NCI-H2107 treated with DMSO at 0.1 percent for 48 hours (cell line): ENCODE measurements around the gene CAMKK2.
"Not testable (repeated sequence)": the region's sequence is repeated elsewhere in the genome, so short reads cannot be mapped to it uniquely, and the experiment has no call there.

Source experiments
- DNase-seq: peaks from one replicate; lab custom pipeline; 2025; ENCODE audit not compliant: unreplicated experiment; lab: John Stamatoyannopoulos, UW

CAMKK2 gene

DNA sequence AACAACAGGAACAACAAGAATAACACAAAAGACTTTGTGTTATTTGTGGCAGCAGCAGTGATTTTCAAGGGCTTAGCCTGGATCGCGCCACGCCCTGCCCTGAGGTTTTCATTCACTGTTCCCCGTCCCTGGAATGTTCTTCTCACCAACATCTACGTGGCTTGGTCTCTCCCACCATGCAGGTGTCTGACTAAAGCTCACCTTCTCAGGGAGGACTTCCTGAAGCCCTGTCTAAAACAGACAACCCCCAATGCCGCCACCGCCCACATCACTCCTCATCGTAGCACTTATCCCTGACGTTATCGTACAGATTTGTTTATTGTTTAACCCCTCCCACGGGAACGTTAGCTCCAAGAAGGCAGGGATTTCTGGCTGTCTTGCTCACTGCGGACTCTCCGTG, 46.1 kb downstream of the CAMKK2 start:
- DNase-seq, result no peak

DNA sequence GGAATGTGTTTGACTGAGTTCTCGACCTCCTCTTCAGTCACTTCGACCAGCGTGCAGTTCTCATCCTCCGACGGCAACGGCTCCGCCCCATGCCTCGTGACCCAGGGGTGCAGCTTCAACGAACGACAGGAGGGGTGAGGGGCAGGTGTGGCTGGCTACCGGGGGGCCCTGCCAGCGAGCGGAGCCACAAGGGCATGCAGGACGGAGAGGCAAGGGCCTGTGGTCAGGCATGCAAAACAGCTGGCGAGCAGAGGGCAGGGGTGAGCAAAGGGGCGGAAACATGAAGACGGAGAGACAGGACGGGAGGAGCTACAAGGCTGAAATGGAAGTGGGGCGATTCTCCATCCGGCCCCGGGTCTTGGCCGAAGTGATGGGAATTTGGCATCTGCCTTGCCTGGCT, 47.9 kb downstream of the CAMKK2 start:
- DNase-seq, result no peak

DNA sequence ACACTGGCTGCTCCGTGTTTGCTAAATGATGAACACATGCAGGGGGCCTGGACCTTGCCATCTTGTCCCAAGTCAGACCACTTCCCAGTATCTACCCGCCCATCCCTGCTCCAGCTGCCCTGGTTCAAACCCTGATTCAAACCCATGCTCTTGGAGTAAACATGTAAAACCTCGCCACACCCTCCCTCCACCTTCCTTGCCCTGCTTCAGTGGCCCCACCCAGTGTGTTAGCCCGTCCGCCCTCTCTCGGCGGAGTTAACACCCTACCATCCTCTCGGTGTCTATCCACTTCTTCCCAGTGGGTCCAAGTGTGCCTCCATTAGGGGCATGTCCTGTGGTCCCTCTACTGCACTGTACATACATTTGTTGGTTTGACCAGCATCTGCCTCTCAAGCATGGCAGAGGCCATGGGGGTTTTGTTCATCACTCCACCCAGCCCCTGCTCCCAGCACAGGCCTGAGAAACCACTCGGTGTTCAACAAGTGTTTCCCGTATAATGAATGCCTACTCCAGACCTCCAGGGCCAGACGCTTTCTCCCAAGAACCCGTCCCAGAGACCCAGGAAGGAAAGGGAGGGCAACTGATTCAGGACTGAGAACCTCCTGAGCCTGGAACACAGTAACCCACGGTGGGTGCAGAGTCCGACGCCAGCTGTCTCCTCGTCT, 49.5 kb downstream of the CAMKK2 start:
- no peak for DNase-seq

DNA sequence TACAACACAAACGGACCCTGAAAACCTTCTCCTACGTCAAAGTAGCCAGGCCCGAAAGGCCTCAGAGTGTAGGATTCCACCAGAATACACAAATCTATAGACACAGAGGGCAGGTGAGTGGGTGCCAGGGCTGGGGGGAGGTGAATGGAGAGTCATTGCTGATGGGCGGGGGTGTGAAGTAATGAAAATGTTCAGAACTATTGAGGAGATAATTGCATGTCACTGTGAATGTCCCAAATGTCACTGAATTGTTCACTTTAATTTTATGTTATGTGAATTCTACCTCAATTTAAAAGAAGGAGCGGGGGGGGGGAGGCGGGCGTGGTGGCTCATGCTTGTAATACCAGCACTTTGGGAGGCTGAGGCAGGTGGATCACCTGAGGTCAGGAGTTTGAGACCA, 50.6 kb downstream of the CAMKK2 start:
- no peak for DNase-seq

DNA sequence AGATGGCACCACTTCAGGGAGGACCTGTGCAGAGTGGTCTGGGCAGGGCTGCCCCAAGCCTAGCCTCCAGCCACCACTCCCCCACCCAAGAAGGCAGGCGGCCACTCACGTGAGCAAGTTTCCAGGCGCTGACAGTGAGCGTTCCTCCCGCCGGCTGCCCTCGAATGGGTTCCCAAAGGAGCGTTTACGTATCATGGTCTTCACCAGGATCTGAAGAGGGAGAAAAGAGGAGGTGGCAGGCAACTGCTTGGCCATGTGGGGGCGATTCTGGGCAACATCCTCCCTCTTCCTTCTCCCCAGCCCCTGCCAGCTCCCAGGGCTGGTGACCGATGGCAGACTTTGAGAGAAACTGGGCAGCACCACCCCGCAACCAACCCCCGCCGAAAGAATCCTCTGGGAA, 51.5 kb downstream of the CAMKK2 start:
- no peak for DNase-seq

DNA sequence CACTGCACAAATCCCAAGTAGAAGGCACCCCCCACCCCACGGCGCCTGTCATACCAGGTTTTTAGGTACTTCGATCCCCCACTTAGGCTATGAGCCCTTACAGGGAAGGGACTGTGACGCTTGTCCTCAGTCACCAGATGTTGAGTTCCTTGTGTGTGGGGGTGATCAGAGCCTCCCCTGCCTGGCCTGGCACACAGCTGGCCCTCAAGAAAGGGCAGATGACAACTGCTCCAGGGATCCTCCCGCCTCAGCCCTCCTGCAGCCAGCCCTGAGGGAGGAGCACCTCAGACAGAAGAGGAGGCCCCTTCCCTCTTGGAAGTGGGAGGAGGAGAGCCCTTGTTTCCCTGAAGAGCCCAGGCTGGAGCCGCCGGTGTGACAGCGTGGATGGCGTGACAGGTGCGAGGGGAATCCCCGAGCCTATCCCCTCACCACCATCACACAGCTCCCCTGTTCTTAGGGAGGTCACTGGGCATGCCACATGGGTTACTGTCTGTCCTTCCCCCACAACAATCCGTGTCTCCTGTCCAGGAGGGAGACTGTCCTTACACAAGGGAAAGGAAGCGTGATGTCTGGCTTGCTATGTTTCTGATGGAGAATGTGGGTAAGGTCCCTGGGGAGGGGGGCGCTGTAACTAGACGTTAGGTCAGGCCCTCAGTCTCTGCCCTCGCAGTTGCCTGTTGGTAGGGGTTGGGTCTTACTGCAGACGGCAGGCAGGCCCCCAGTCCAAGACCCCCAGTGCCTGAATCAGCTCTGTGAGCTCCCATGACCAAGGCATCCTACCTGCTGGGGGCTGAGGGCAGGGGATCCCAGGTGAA, 55.1 kb downstream of the CAMKK2 start:
- DNase-seq, result no peak

DNA sequence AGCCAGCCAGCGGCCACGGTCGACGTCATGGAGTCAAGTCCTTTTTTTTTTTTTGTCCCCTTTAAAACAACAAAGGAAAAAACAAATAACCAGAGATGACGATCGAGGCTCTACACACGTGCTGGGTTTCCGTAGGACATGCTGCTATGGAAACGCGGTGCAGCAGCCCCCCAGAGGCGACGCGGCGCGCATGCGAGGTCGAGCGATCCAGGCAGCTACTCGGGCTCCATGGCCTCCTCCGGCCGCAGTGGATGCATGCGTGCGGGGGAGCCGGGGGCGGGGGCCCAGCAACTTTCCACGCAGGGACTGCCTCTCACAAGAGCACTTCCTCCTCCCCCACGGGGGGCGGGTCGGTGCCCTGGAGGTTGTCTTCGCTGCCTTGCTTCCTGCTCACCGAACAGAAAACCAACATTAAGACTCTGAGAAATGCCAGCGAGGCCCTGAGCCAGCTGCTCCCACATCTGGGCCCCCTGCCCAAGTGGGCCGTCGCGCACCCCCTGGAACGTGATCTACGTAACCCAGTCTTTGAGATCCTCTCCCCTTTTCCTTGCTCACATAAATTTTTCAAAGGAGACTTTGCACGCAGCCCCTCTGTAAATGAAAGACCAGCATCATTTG, 55.9 kb downstream of the CAMKK2 start:
- no peak for DNase-seq

DNA sequence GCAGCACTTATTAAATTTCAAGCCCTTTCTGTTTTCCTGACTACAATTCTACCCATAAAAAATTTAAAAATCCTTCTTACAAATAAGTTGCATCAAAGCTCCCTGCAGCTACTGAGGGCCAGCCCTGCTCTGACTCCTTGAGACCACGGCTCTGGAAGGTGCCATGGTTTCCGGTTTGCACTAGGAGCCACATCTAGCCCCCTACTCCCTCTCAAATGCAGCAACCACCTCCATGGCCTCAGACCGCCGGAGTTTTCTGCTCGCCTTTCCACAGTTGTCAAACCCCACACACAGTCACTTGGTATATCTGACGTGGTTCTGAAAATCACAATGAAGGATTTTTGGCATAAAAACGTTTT, 56.5 kb downstream of the CAMKK2 start:
- no peak for DNase-seq

DNA sequence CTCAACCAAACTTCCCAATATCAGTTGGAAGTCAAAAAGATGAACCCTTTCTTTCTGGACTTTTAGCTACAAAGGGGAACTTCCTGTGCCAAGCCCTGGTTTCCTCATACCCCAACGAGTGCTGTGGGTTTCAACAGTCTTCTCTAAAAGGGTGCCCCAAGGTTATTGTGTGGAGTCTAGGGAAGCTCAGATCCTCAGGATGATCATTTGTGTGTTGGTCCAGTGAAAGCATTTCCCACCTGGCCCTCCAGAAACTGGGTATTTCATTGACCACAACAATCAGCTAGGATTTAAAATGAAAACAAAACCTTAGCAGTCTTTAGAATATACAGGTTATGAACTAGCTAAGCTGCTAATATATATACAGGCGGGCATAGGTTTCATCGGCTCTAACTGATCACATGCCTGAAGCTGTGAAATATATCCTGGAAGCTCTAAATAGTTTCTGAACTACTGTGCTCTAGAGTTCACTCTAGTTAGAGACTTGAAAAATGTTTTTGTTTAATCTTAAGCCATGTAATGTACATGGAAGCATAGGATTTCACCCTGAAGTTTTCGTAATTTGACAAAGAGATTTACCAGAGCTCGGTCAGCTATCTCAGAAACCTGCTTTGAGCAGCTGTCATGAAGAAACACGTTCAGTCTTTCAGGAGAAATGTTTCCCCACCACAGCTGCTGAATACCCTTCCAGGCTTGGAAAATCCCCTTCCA, 57.0 kb downstream of the CAMKK2 start:
- DNase-seq, result no peak

DNA sequence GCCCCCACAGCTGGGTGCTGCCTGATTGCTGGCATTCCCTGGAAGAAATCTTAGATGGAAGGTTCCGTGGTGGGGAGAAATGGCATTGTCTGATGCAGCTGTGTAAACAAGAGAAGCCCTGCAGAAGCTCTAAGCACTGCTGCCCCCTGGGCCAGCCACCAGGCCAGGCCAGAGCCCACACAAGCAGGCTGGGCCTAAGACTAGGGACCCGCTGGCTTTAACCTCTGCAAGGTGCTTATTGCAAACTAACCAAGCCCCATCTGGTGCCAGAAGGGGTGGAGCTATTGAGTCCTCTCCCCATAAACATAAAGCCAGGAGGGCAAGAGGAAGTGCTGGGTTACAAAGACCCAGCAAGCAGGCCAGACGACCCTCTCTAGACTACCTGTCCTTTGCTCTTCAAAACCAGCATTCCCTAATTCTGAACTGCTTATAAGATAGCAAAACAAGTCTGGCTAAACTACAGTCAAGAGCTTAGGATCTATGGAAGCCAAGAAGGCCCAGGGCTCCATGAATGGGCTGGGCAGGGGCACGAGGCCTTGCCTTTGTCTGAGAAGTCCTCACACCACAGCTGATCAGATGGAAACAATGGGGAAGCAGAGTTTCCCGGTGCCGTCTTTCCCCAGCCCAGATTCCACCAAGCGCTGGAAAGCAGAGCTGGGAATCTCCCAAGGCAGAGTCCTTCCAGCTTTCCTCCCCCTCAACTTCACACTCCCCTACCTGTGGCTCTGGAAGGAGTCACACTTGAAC, 57.7 kb downstream of the CAMKK2 start:
- peak; percentile 58 for DNase-seq

DNA sequence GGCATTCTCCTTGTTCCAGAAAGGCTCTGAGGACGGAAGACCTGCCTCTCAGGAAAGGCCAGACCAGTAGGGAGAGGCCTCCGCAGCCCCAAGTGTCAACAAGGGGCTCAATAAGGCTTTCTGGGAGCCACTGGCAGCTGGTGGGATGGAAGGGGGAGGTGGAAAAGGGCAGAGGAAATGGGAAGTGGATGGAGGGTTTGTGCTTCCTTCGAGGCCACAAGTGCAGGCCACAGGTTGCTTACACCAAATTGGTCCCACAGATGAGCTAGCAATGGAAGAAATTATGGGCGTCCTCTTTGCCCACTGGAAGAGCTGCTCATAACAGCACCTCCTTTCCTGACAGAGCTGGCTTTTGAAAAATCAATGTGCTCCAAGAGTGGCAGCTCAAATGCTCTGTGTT, 58.4 kb downstream of the CAMKK2 start:
- peak; percentile 58 for DNase-seq

DNA sequence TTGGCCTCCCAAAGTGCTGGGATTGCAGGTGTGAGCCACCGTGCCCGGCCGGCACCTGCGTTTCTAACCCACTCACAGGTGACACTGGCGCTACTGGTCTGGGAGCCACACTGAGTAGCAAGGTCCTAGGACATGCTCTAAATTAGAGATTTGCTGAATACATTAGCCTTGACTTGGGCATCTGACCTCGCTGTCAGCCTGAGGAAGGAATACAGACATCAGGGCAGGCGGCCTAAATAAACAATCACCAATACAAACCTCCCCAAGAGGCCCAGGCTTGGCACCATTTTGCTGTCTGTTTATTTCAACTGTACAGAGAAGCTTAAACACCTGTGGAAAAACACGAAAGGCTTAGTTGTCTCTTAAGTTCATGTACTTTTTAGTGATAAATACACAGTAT, 59.1 kb downstream of the CAMKK2 start:
- DNase-seq, result no peak

DNA sequence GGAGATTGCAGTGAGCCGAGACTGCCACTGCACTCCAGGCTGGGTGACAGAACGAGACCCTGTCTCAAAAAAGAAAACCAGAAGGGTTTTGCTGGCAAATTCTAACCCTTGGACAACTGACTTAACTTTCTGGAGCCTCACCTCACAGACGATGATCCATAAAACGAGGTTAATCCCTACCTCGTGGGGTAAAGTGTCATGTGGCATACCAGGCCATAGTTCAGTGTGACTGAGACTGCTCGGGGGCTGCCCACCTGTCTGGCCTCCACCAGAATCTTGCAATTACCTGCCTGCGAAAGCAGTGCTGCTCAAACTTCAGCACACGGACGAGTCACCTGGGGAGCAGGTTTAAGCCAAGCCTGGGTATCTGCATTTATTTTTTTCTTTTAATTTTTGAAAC, 59.7 kb downstream of the CAMKK2 start:
- no peak for DNase-seq

DNA sequence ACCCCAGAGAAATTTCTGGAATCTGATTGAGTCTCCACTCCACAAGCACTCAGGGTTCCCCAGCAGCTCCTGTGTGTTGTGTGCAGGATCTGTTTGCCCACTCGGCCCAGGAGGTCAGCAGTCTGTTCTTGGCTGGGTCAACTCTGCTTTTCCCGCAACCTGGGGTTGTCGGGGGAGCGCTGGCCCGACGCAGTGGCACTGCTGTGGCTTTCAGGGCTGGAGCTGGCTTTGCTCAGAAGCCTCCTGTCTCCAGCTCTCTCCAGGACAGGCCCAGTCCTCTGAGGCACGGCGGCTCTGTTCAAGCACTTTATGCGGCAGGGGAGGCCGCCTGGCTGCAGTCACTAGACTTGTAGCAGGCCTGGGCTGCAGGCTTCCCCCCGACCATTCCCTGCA, 62.9 kb downstream of the CAMKK2 start:
- DNase-seq, result no peak

DNA sequence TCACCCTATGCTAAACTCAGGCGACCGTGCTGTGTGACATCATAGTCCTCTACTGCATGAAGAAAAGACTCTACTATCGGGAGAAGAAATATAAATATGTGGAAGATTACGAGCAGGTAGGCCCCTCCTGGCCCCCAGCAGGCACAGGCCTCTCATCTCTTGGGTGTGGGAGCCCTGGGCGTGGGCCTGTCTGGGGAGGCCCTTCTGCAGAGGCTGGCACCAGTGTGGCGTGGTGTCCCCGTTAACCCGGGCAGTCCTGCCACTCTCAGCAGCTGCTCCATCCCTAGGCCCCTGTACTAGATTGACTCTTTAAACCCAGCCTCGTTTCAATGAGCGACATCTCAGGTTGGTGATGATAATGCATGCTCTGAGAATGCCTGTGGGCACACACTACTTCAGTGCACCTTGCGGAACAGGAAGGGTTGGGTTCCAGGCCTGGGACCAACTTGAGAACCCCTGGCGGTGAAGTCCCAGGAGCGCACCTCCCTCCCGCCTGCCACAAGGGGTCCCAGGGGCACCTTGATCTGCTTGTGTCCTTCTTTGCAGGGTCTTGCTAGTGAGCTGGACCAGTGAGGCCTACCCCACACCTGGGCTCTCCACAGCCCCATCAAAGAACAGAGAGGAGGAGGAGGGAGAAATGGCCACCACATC, 63.4 kb downstream of the CAMKK2 start:
- no peak for DNase-seq

DNA sequence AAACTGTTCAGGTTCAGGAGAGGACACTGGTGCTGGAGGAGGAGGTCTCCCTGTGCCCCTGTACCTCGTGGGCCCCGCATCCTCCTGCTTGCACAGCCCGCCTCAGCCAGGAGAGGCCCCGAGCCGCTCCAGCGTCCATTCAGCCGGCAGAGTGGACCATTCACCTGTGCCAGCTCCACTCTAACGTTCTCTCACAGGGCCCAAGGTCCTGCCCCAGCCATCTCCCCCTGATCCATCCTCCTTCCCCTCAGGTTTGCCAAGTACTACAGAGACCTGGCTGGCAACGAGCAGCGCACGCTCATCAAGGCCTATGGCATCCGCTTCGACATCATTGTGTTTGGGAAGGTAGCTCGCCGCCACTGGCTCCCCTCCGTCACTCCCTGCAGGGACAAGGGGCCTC, 64.3 kb downstream of the CAMKK2 start:
- DNase-seq, result no peak

DNA sequence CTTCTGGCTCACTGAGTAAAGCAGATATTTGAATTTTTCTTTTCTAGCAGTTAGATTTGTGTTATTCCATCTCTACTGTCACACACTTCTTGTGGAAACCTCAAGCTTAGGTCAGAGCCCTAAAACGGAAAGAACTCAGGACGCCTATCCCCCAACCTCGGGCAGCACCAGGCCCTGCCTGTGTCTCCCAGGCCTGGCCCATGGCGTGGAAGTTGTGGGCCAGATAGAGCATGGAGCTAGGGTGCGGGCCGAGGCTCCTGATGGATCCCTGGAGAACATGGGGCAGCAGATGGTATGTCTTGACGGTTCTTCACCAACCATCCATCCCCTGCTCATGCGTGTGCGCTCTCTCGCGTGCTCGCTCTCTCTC, 66.0 kb downstream of the CAMKK2 start:
- no peak for DNase-seq

DNA sequence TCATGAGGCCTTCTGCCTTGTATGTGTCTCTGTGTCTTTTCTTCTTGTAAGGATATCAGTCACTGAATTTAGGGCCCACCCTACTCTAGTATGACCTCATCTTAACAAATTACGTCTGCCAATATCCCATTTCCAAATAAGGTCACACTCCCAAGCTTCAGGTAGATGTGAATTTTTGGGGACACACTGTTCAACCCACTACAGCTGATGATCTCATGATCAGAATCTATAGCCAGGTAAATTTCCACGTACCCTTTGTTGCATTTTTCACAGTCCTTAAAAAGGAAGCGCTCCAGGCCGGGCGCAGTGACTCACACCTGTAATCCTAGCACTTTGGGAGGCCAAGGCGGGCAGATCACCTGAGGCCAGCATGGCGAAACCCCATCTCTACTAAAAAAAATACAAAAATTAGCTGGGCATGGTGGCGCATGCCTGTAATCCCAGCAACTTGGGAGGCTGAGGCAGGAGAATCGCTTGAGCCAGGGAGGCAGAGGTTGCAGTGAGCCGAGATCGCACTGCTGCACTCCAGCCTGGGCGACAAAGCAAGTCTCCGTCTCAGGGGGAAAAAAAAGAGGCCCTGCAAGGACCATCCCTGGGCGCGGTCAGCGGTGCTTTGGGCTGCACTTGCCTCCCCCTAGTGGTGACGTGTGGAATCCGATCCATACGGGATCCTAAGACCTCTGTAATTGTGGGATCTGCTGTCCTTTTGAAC, 66.5 kb downstream of the CAMKK2 start:
- DNase-seq, result not testable (repeated sequence)

DNA sequence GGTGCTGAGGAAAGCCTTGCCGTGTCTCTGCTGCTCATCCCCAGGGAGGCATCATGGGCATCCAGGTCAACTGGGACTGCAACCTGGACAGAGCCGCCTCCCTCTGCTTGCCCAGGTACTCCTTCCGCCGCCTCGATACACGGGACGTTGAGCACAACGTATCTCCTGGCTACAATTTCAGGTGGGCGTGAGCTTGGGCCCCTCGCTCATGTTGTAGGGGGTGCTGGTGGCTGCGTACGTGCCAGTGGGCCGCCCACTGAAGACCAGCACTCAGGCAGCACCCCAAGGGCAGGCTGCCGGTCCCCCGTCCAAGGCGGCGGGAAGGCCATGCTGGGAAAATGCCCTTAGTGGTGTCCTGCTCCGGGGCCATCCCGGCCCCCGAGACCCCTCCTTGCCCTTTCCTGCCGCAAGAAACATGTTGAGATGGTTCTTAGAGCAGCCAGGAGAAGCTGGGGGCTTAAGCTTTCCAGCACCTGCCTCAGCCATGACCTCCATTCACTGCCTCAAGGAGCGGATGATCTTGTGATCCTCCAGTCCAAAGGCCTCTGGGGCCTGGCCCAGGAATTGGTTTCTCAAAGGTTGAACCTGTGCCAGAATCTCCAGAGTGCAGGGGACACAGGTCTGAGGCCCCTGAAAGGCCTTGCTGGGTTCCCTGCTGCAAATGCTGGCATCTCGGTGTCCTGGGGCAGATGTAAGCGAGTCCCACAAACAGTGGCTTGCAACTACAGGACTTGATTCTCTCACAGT, 67.4 kb downstream of the CAMKK2 start:
- DNase-seq, result no peak
